Measurements from ENCODE around the gene LGALS3BP.

LGALS3BP gene

DNA sequence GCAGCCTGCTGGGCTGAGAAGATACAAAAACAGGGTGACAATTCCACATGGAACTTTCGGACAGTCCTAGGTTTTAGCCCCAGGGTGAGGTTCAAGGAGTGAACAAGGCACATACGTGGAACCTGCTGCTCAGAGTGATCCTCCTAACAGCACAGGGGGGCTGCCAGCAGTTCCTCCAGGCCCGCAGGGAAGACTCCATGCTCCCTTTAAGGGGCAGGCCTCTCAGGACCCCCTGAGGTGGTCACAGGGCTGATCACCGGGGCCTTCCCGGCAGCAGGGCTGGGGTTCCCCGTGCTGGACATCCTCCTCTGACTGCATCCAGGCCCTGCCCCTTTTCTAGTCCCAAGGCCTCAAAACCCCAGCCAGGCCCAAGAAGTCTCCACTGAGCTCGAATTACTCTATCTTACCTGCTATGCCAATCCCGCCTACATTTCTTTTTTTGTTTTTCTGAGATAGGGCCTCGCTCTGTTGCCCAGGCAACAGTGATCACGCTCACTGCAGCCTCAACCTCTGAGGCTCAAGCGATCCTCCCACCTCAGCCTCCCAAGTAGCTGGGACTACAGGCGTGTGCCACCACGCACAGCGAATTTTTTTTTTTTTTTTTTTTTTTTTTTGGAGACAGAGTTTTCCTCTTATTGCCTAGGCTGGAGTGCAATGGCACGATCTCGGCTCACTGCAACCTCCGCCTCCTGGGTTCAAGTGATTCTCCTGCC is 19.5 kb upstream of the LGALS3BP start:
- DNase-seq, result no peak

DNA sequence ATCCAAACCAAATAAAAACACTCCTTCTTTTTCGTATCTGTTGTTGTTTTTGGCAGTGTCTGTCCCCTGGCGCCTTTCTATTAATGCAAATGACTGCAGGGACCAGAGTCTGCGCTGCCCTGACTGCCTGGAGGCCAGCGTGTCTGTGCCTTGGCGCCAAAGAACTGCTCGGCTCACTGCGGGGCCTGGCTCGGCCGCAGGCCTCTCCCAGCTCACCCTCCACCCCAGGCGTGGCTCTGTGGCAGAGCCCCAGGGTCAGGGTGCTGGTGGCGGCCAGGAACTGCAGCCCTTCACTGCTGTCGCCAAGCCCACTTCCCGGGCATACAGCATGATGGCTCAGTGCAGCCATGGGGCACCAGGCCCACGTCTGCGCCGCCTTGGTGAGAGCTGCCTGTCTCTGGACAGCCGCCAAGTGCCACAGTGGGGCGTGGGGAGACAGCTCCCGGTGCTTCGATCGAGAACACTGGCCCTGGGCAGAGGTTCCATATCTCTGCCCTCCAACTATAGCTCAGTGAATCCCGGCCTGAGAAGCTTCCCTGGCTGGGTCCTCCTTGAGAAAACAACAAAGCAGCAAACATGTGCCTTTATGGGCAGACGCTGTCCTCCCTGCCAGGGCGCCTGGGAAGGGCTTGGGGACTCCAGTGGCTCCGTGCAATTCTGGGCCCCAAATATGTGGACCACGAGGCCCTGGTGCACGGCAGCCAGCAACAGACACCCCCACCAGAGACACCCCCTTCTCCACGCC is 18.8 kb upstream of the LGALS3BP start:
- peak; percentile 24 for DNase-seq

- no peak for DNase-seq
Observed at GRCh38 chr17:78997881-78998280, 18.2 kb upstream of the LGALS3BP start.

GRCh38 chr17:78997231-78997741 is 17.6 kb upstream of the LGALS3BP start:
- DNase-seq, result peak; percentile 18

GRCh38 chr17:78996781-78997201 is 17.1 kb upstream of the LGALS3BP start:
- no peak for DNase-seq

- DNase-seq, result no peak
Observed at GRCh38 chr17:78995761-78996451, 16.2 kb upstream of the LGALS3BP start.

DNA sequence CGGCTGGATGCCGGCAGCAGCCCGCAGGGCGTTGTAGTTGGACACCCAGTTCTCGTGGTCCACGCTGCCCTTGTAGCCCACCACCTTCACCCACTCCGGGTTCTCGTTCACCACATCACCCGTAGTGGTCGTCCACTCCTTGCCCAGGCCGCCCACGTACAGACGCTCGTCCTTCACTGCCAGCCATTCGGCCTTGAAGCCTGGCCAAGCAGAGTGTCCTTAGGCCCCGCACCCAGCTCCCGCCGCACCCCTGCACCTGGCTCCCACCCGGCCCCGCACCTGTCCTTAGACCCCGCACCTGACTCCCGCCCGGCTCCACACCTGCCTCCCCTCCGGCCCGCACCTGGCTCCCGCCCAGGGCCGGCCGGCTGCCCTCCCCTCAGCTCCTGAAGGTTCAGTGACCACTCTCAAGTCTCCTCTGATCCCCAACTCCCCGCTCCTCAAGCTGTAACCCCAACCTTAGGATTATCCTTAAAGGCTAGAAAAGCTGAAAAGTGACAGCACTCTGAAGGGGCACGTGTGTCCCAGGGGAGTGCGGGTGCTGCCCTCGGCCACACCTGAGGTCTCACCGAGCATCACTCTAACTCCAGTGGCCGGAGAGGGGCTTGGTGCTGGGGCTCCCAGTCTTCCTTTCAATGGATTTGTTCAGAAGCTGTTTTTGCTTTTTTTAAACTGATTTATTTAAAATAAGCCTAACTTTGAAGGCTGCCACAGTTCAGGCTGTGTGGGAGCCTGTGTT is 15.5 kb upstream of the LGALS3BP start:
- DNase-seq, result no peak

- DNase-seq, result no peak
Observed at GRCh38 chr17:78993981-78994671, 14.4 kb upstream of the LGALS3BP start.

DNA sequence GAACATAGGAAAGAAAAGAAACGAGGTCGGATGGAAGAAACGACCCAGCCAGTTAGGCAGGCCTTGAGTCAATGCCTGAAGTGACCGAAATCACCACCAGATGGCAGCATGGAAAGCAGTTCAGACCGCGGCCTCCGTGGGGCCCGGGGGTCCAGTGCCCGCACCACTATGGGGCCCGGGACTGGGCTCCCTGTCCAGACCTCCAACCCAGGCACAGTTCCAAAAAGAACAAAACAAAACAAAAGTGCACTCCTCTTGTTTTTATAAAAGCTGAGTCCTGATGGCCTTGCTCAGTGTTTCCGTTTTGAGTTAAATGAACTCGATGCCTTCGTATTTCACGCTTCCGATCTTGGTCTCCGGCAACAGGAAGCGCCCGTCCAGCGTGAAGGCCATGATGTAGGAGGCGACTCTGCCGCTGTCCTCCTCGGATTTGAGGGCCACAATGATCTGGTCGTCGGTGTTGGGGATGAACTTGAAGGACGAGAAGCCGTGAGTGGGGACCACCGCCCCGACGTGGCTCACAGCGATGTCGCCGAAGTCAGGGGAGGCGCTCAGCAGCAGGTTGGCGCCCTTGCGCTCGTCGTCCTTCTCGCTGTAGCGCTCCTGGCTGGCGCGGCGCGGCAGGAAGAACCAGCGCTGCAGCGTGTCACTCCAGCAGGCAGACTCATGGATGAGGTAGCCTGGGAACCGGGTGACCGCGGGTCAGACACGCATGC is 13.7 kb upstream of the LGALS3BP start:
- peak; percentile 47 for DNase-seq

GRCh38 chr17:78992542-78993212 is 13.0 kb upstream of the LGALS3BP start:
- DNase-seq, result no peak

GRCh38 chr17:78991906-78992532 is 12.3 kb upstream of the LGALS3BP start:
- no peak for DNase-seq

- DNase-seq, result no peak
Observed at GRCh38 chr17:78991017-78991738, 11.5 kb upstream of the LGALS3BP start.

DNA sequence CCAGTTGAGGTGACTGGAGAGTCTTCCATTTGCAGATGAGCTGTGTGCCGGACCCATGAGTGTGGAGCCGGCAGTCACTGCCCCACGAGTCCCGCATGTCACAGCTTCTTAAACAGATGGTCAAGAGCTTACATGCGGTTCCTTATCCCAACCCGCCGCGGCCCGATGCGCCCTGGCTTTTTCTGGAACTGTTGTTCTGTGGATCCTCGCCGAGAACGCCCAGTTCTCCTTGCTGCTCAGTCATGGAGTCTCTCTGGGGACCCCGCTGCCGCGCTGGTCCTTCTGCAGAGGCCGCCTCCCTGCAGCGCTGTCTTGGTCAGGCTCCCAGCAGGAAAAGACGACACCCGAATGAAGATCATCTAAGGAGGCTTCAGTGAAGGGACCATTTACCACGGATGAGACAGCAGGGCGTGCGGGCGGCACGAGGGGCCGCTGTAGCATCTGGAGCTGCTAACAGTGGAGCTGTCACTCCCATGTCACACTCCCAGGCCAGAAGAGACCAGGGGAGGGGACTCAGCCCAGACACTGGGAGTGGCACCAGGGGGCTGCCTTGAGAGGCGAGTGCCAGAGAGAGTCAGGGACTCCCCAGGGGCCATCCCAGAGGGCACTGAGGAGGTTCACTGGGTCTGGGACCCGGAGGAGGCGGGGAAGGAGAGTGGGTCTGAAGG is 10.8 kb upstream of the LGALS3BP start:
- DNase-seq, result no peak

DNA sequence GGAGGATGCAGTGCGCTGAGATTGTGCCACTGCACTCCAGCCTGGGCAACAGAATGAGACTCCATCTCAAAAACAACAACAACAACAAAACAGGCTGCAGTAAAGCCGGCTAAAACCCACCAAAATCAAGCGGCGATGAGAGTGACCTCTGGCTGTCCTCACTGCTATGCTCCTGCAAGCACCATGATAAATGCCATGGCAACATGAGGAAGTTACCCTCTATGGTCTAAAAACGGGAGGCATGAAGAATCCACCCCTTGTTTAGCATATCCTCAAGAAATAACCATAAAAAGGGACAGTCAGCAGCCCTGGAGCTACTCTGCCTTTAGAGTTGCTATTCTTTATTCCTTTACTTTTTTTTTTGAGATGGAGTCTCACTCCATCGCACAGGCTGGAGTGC is 8.4 kb upstream of the LGALS3BP start:
- DNase-seq, result no peak

DNA sequence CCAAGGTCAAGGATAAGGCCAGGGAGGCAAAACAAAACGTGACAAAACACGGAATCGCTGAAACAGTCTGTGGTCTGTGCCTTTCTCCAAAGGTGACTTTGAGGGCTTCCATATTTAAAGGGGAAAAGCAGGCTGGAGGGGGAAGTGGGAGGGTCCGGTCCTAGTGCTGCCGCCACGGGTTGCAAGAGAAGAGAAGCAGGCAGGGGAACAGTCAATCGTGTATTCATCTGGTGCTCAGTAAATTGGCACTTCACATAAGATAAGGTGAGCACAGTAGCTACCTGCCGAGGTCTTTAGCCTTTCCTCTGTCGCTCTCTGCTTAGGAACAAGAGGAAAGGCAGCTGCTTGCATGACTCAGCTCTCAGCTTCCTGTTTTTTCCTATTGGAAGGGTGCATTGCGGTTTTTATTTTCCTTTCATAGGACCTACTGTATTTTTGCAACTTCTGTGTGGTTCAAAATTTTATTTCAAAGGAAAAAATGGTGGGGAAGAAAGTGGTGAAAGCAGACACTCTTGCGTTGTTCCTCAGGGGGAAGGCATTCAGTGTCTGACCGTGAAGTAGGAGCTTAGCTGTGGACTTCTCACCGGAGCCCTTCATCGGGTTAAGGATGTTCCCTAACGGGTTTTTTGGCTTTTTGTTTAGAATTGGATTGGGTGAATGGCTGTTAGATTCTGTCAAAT is 7.1 kb upstream of the LGALS3BP start:
- no peak for DNase-seq

DNA sequence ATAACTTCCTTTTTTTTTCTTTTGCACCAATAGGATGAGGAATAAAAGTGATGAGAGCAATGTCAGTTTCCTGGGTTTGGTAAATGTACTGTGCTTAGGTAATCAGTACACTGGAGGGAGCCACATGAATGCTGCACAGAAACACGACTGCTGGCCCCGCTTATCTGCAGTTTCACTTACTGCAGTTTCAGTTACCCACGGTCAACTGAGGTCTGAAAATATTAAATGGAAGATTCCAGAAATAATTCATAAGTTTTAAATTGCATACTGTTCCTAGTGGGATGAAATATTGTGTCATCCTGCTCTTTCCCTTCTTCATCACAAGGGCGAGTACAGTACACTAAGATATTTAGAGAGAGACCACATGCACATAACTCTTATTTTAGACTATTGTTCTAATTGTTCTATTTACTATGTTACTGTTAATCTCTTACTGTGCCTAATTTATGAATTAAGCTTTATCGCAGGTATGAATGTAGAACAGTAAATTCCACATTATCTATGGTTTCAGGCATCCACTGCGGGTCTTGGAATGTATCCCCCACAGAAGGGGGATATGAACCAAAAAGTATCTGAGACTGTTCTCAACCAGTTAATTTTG is 6.4 kb upstream of the LGALS3BP start:
- DNase-seq, result no peak

DNA sequence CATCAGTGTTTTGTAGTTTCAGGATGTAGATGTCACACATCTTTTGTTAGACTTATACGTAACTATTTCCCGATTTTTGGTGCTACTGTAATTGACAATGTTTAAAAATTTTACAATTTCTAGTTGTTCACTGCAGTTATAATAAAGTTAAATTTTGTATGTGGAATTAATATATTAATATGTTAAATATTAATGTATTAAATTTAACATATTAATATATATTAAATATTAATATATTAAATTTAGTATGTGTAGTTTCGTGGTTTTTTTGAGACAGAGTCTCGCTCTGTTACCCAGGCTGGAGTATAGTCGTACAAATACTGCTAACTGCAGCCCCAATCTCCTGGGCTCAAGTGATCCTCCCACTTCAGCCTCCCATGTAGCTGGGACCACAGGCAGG is 5.7 kb upstream of the LGALS3BP start:
- no peak for DNase-seq
